Iris pigment epithelial cell (primary cell): Measurements from ENCODE around the gene TSGA10IP.

Experiments used
- DNase-seq: peaks from one replicate; pipeline ENCODE4 v3.0.0-alpha.2; 2011; ENCODE audit warnings: low read depth

TSGA10IP gene

GRCh38 chr11:65945430-65945911, at the start of gene TSGA10IP:
TSS of gene TSGA10IP (plus strand) at chr11:65945480. CDS start at chr11:65945676, 196 bp downstream.
- no peak for DNase-seq

- no peak for DNase-seq
These were observed 49.7 kb upstream of the TSGA10IP start for GRCh38 chr11:65895482-65895981.

- DNase-seq: no peak
These were observed 49.0 kb upstream of the TSGA10IP start for GRCh38 chr11:65896034-65896999.

GRCh38 chr11:65897020-65897471, 48.2 kb upstream of the TSGA10IP start:
- peak; percentile 38 for DNase-seq

GRCh38 chr11:65898656-65899355, 46.5 kb upstream of the TSGA10IP start:
- DNase-seq: peak; percentile 42

GRCh38 chr11:65899356-65900124, 45.7 kb upstream of the TSGA10IP start:
- peak; percentile 78 for DNase-seq

- DNase-seq: peak; percentile 98
These were observed 45.0 kb upstream of the TSGA10IP start, which contains the start of gene FOSL1 for GRCh38 chr11:65900125-65900898. TSS of gene FOSL1 (minus strand) at chr11:65900388. CDS start at chr11:65900339, 49 bp downstream.

GRCh38 chr11:65900899-65901180, 44.4 kb upstream of the TSGA10IP start:
- DNase-seq: no peak

GRCh38 chr11:65903068-65903481, 42.2 kb upstream of the TSGA10IP start:
- DNase-seq: peak; percentile 74

GRCh38 chr11:65903715-65904114, 41.6 kb upstream of the TSGA10IP start:
- DNase-seq: no peak

GRCh38 chr11:65906602-65907001, 38.7 kb upstream of the TSGA10IP start:
- peak; percentile 28 for DNase-seq

GRCh38 chr11:65907878-65908277, 37.4 kb upstream of the TSGA10IP start:
- DNase-seq: no peak

- DNase-seq: peak; percentile 27
These were observed 33.4 kb upstream of the TSGA10IP start for GRCh38 chr11:65911682-65912568.

GRCh38 chr11:65912845-65913244, 32.4 kb upstream of the TSGA10IP start:
- peak; percentile 86 for DNase-seq

- DNase-seq: no peak
These were observed 30.0 kb upstream of the TSGA10IP start for GRCh38 chr11:65915101-65915820.

- DNase-seq: peak; percentile 98
These were observed 29.4 kb upstream of the TSGA10IP start for GRCh38 chr11:65915821-65916251.

GRCh38 chr11:65916391-65916790, 28.9 kb upstream of the TSGA10IP start:
- no peak for DNase-seq

GRCh38 chr11:65917077-65917433, 28.2 kb upstream of the TSGA10IP start:
- no peak for DNase-seq
